Mesenchymal stem cell (in vitro differentiated cells and primary cell): ENCODE measurements around the gene PFKFB3.

ENCODE experiments used
- DNase-seq: peaks from one replicate; pipeline ENCODE4 v3.0.0-alpha.2; 2013
- H2AFZ ChIP-seq: one replicate; pipeline ENCODE4 v1.6.1; 2013; ENCODE audit warnings: low read depth, mild to moderate bottlenecking, control low read depth, inconsistent platforms, low read length, moderate library complexity
- H2AK5ac ChIP-seq: 2 replicates; pipeline ENCODE4 v1.6.1; 2013; ENCODE audit warnings: low read length, moderate library complexity, mild to moderate bottlenecking, inconsistent platforms; ENCODE audit not compliant: severe bottlenecking
- H2BK120ac ChIP-seq: one replicate; pipeline ENCODE4 v1.6.1; 2013; ENCODE audit warnings: low read depth, mild to moderate bottlenecking, inconsistent platforms, low read length, moderate library complexity
- H2BK12ac ChIP-seq, 2 experiments: one replicate each; pipeline ENCODE4 v1.6.1; 2013; ENCODE audit warnings: inconsistent platforms in 2 of 2, low read length in 2 of 2, mild to moderate bottlenecking in 2 of 2, moderate library complexity in 2 of 2, control low read depth in 1 of 2
- H2BK15ac ChIP-seq: one replicate; pipeline ENCODE4 v1.6.1; 2013; ENCODE audit warnings: mild to moderate bottlenecking, low read depth, inconsistent platforms; ENCODE audit not compliant: poor library complexity, severe bottlenecking
- H2BK5ac ChIP-seq: 2 replicates; pipeline ENCODE4 v1.6.1; 2013; ENCODE audit warnings: low read depth, mild to moderate bottlenecking, low read length, control low read depth, inconsistent platforms; ENCODE audit not compliant: poor library complexity, severe bottlenecking
- H3K14ac ChIP-seq, 2 experiments: one replicate each; pipeline ENCODE4 v1.6.1; 2013; ENCODE audit warnings: inconsistent platforms in 2 of 2, low read length in 2 of 2, control low read depth in 1 of 2, mild to moderate bottlenecking in 1 of 2, moderate library complexity in 1 of 2
- H3K18ac ChIP-seq, 2 experiments: one replicate each; pipeline ENCODE4 v1.6.1; 2013; ENCODE audit warnings: inconsistent platforms in 2 of 2, low read length in 2 of 2, control low read depth in 1 of 2, low read depth in 1 of 2, mild to moderate bottlenecking in 1 of 2
- H3K23ac ChIP-seq, 2 experiments: one replicate each; pipeline ENCODE4 v1.6.1; 2013; ENCODE audit warnings: inconsistent platforms in 2 of 2, low read length in 2 of 2, mild to moderate bottlenecking in 2 of 2, moderate library complexity in 2 of 2, control low read depth in 1 of 2
- H3K27ac ChIP-seq: 2 replicates; pipeline ENCODE4 v1.5.1; 2013; ENCODE audit warnings: mild to moderate bottlenecking, moderate library complexity, low read length, control low read depth, inconsistent platforms; ENCODE audit not compliant: poor library complexity, severe bottlenecking
- H3K27me3 ChIP-seq, 2 experiments: 2 replicates each; pipeline versions ENCODE4 v1.6.1 to v1.7.0; 2013; ENCODE audit warnings: low read length in 2 of 2, mild to moderate bottlenecking in 2 of 2, moderate library complexity in 2 of 2, control low read depth in 1 of 2, inconsistent platforms in 1 of 2; ENCODE audit not compliant: control insufficient read depth in 1 of 2, insufficient read depth in 1 of 2
- H3K36me3 ChIP-seq, 2 experiments: 2 replicates each; pipeline versions ENCODE4 v1.6.1 to v1.7.0; 2013; ENCODE audit warnings: low read length in 2 of 2, control low read depth in 1 of 2, inconsistent platforms in 1 of 2, low read depth in 1 of 2, mild to moderate bottlenecking in 1 of 2; ENCODE audit not compliant: insufficient read depth in 2 of 2, control insufficient read depth in 1 of 2
- H3K4ac ChIP-seq, 2 experiments: one replicate each; pipeline ENCODE4 v1.6.1; 2013; ENCODE audit warnings: inconsistent platforms in 2 of 2, low read length in 2 of 2, mild to moderate bottlenecking in 2 of 2, moderate library complexity in 2 of 2, control low read depth in 1 of 2, low read depth in 1 of 2
- H3K4me1 ChIP-seq: 2 replicates; pipeline ENCODE4 v1.6.1; 2013; ENCODE audit warnings: low read depth, low read length, control low read depth; ENCODE audit not compliant: control insufficient read depth, insufficient read depth
- H3K4me2 ChIP-seq: 2 replicates; pipeline ENCODE4 v1.6.1; 2013; ENCODE audit warnings: low read length, mild to moderate bottlenecking, inconsistent platforms; ENCODE audit not compliant: poor library complexity, severe bottlenecking
- H3K4me3 ChIP-seq, 2 experiments: 2 replicates each; pipeline versions ENCODE4 v1.5.1 to v1.7.0; 2013; ENCODE audit warnings: low read length in 2 of 2, mild to moderate bottlenecking in 2 of 2, control low read depth in 1 of 2, low read depth in 1 of 2; ENCODE audit not compliant: insufficient read depth in 1 of 2
- H3K79me1 ChIP-seq: replicated peaks from 2 replicates; pipeline ENCODE4 v1.6.1; 2013; ENCODE audit warnings: mild to moderate bottlenecking, control low read depth, low read length, inconsistent platforms; ENCODE audit not compliant: poor library complexity, severe bottlenecking
- H3K9ac ChIP-seq: 2 replicates; pipeline ENCODE4 v1.7.0; 2013; ENCODE audit warnings: mild to moderate bottlenecking, low read length, moderate library complexity
- H3K9me3 ChIP-seq: 2 replicates; pipeline ENCODE4 v1.7.0; 2013; ENCODE audit warnings: mild to moderate bottlenecking, low read length; ENCODE audit not compliant: control insufficient read depth
- H4K8ac ChIP-seq: one replicate; pipeline ENCODE4 v1.6.1; 2013; ENCODE audit warnings: inconsistent platforms, mild to moderate bottlenecking, low read length, moderate library complexity
- H4K91ac ChIP-seq: one replicate; pipeline ENCODE4 v1.6.1; 2013; ENCODE audit warnings: mild to moderate bottlenecking, low read length, inconsistent platforms
- WGBS: methylation state at CpG from one replicate; pipeline ENCODE4 v1.1.7; 2013; ENCODE audit warnings: mixed read lengths; 5-methylcytosine and 5-hydroxymethylcytosine counted together

Gene PFKFB3

DNA sequence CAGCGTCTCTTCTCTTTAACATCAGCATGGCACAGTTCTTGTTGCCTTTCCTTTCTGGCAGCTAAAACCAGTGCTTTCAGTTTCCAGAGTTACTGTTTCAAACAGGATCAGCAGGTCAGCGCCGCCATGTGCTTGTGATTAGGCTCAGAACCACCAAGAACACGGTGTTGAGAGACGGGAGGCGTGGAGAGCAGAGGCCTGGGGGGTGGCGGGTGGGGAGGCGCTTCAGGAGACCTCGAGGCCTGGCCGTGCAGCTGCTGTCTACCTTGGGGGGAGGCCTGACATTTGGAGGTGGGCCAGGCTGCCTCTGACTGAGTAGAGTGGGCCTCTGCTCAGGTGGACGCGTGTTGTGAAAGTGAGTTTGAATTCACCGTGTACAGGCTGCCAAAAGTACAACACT is 22.0 kb downstream of the PFKFB3 start:
- 94% methylated on average over 13 of the region's 13 CpGs for WGBS
- H3K27ac ChIP-seq: no peak overlapping the region

DNA sequence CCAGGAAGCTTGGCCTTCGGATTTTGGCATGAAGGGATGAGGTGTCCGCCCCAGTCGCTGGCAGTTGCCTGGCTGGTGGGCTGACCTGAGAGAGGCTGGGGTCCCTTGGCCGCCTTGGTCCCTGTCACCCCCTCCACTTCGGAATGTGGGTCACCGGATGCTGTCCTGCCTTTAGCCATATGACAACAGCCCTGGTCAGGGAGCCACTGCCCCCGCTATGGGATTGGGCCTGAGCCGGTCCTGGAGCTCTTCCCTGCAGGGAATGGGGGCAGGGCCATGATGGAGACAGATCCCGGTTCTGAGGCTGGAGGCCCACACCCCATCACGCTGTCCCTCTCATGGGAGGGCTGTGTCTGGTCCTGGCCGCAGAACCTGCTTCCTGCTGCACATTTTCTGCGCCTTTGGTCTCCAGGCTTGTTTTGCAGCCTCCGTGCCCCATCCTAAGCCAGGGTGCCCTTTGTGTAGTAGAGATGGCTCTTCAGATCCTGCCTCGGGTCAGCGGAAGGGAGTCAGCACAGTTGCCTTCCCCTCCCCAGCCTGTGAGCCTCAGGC is 22.6 kb downstream of the PFKFB3 start:
- no peak overlapping the region for H3K27ac ChIP-seq
- H4K91ac ChIP-seq: no peak overlapping the region
- H3K36me3 ChIP-seq: peaks cover 97 to 98% of the 10 kb centered on the region in 2 experiments
- no peak overlapping the region for H3K23ac ChIP-seq
- peaks cover 2% of the 10 kb centered on the region for H3K4me1 ChIP-seq
- H3K4ac ChIP-seq: no peak overlapping the region
- no peak for DNase-seq
- no peak overlapping the region for H4K8ac ChIP-seq
- no peaks in the 10 kb centered on the region for H3K9me3 ChIP-seq
- H3K79me1 ChIP-seq: peaks cover 34% of the 10 kb centered on the region
- no peak overlapping the region for H2BK12ac ChIP-seq
- no peak overlapping the region for H3K4me2 ChIP-seq
- peak overlapping the region; percentile 18 for H2AFZ ChIP-seq
- H3K27me3 ChIP-seq: no peaks in the 10 kb centered on the region
- no peak overlapping the region for H2AK5ac ChIP-seq
- H3K9ac ChIP-seq: no peak overlapping the region
- H3K14ac ChIP-seq: no peak overlapping the region
- no peak overlapping the region for H3K4me3 ChIP-seq
- no peak overlapping the region for H3K18ac ChIP-seq
- 86% methylated on average over 15 of the region's 15 CpGs for WGBS
- H2BK15ac ChIP-seq: no peak overlapping the region
- no peak overlapping the region for H2BK5ac ChIP-seq
- H2BK120ac ChIP-seq: no peak overlapping the region

More for the DNA sequence above, 22.0 kb downstream of the PFKFB3 start:
- DNase-seq: no peak
- no peak overlapping the region for H4K91ac ChIP-seq
- H3K4me1 ChIP-seq: peaks cover 2% of the 10 kb centered on the region
- peaks cover 94 to 96% of the 10 kb centered on the region in 2 experiments for H3K36me3 ChIP-seq
- H3K4me2 ChIP-seq: no peak overlapping the region
- H3K79me1 ChIP-seq: peaks cover 36% of the 10 kb centered on the region
- no peak overlapping the region for H3K18ac ChIP-seq
- H2AFZ ChIP-seq: no peak overlapping the region
- no peak overlapping the region for H2BK12ac ChIP-seq
- no peak overlapping the region for H3K23ac ChIP-seq
- no peak overlapping the region for H2AK5ac ChIP-seq
- no peak overlapping the region for H2BK15ac ChIP-seq
- H4K8ac ChIP-seq: no peak overlapping the region
- no peaks in the 10 kb centered on the region for H3K9me3 ChIP-seq
- no peak overlapping the region for H2BK120ac ChIP-seq
- no peak overlapping the region for H3K9ac ChIP-seq
- no peak overlapping the region for H3K4me3 ChIP-seq
- H2BK5ac ChIP-seq: no peak overlapping the region
- no peaks in the 10 kb centered on the region for H3K27me3 ChIP-seq
- no peak overlapping the region for H3K14ac ChIP-seq
- no peak overlapping the region for H3K4ac ChIP-seq

DNA sequence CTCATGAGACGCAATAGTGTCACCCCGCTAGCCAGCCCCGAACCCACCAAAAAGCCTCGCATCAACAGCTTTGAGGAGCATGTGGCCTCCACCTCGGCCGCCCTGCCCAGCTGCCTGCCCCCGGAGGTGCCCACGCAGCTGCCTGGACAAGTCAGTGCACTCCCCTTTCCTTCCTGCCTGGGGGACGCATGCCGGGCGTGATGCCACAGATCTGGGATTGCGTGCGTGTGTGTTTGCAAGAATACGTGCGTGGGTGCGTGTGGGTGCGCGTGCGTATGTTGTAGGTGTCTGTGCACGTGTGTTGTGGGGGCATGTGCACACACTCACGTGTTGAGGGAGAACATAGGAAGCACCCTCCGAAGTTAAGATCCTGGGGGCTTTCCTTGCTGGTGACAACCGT is 23.5 kb downstream of the PFKFB3 start:
- H3K14ac ChIP-seq: no peak overlapping the region
- H3K4me1 ChIP-seq: peaks cover 2% of the 10 kb centered on the region
- H2BK120ac ChIP-seq: no peak overlapping the region
- H2AFZ ChIP-seq: no peak overlapping the region
- H3K4me2 ChIP-seq: no peak overlapping the region
- no peak overlapping the region for H3K23ac ChIP-seq
- no peak overlapping the region for H2BK15ac ChIP-seq
- H3K27me3 ChIP-seq: no peaks in the 10 kb centered on the region
- no peaks in the 10 kb centered on the region for H3K9me3 ChIP-seq
- no peak overlapping the region for H3K4ac ChIP-seq
- H2BK12ac ChIP-seq: no peak overlapping the region
- WGBS: 97% methylated on average over 23 of the region's 23 CpGs
- peaks cover 94 to 97% of the 10 kb centered on the region in 2 experiments for H3K36me3 ChIP-seq
- no peak overlapping the region for H4K91ac ChIP-seq
- no peak overlapping the region for H3K4me3 ChIP-seq
- peaks cover 28% of the 10 kb centered on the region for H3K79me1 ChIP-seq
- no peak overlapping the region for H4K8ac ChIP-seq
- H3K27ac ChIP-seq: no peak overlapping the region
- H3K18ac ChIP-seq: no peak overlapping the region
- H2BK5ac ChIP-seq: no peak overlapping the region
- H3K9ac ChIP-seq: no peak overlapping the region
- no peak for DNase-seq
- no peak overlapping the region for H2AK5ac ChIP-seq

DNA sequence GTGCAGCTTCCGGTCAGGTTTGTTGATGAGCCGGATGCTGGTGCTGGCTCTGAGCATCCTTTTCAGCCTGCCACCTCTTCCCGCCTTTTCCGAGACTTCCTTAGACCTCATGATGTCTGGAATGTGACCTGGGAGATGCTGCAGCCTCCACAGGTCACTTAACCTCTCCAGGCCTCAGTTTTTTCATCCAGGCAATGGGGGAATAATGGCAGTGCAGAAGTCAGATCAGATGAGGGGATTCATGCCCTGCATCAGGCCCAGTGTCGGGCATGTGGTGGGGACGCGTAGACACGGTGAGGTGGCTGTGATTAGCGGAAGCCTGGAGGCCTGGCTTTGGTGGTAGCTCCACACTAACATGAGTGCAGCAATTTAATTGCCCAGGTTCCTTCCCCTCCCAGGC is 24.6 kb downstream of the PFKFB3 start:
- DNase-seq: no peak
- Histone ChIP-seq H3K9ac (no peak overlapping the region), H4K8ac (no peak overlapping the region), H3K4me3 (no peak overlapping the region), H3K9me3 (no peaks in the 10 kb centered on the region), H3K27me3 (no peaks in the 10 kb centered on the region), H2BK15ac (no peak overlapping the region), H4K91ac (no peak overlapping the region), H3K27ac (no peak overlapping the region), H3K4me2 (no peak overlapping the region), H3K36me3 (peaks cover 91 to 97% of the 10 kb centered on the region in 2 experiments), H3K79me1 (peaks cover 32% of the 10 kb centered on the region), H2AK5ac (no peak overlapping the region), H3K14ac (no peak overlapping the region), H3K4ac (no peak overlapping the region), H2BK120ac (no peak overlapping the region), H2AFZ (no peak overlapping the region), H2BK12ac (no peak overlapping the region), H3K18ac (no peak overlapping the region), H3K4me1 (peaks cover 2% of the 10 kb centered on the region), H3K23ac (no peak overlapping the region), H2BK5ac (no peak overlapping the region)
- 100% methylated on average over 9 of the region's 9 CpGs for WGBS
